ENCODE measurements around the gene ANTXR2. TPM values are rescaled to one million over a fixed set of nuclear protein-coding genes. Genes with fewer than 3 reads are reported as not detected.

Gene ANTXR2
- total and polyA plus RNA-seq, 2 of the 8 experiments (the other 6 are each of a cell fraction or from before 2014, with no cell fraction given): 1.1 to 7.5 TPM

- no peak for TF ChIP-seq RXRA (IDR thresholded peaks at IDR 0.05; ENCODE audit: insufficient read depth, low read depth, low read length)
- no peak for TF ChIP-seq HDAC6 (IDR thresholded peaks at IDR 0.05; ENCODE audit: low read depth, low read length)
- TF ChIP-seq BRCA1 (IDR thresholded peaks at IDR 0.05; ENCODE audit: low read depth, low read length): no peak
- no peak for TF ChIP-seq SP2 (IDR thresholded peaks at IDR 0.05; ENCODE audit: low read length)
These were observed 65.9 kb downstream of the ANTXR2 start (continued) for GRCh38 chr4:80006935-80007744.

Measured in H1 (cell line).